GM10248 (cell line): Measurements from ENCODE around the gene SLC17A7.
"Not testable (repeated sequence)": the region's sequence is repeated elsewhere in the genome, so short reads cannot be mapped to it uniquely, and the experiment has no call there.

Source experiments
- CTCF ChIA-PET: fragments of 300-600 bp; sonication (Branson Sonifier 250); formaldehyde crosslinking; extraction: SDS; loops from one replicate; lab custom pipeline; 2021; ENCODE audit warnings: antibody characterized with exemption; lab: Yijun Ruan, JAX
- POLR2A ChIA-PET: fragments of 350-650 bp; sonication (Branson Sonifier 250); formaldehyde crosslinking; extraction: SDS; loops from one replicate; lab custom pipeline; 2020; ENCODE audit warnings: antibody characterized with exemption; lab: Yijun Ruan, JAX
- DNase-seq: peaks from one replicate; pipeline ENCODE4 v3.0.0; 2012; ENCODE audit errors: extremely low spot score
- TF ChIP-seq, protein P1 (sequence below): IDR thresholded peaks from 2 replicates; pipeline ENCODE4 v1.5.1; 2012; ENCODE audit warnings: mild to moderate bottlenecking, low read depth; ENCODE audit errors: extremely low read depth, missing control alignments, control extremely low read depth

The SLC17A7 gene

DNA sequence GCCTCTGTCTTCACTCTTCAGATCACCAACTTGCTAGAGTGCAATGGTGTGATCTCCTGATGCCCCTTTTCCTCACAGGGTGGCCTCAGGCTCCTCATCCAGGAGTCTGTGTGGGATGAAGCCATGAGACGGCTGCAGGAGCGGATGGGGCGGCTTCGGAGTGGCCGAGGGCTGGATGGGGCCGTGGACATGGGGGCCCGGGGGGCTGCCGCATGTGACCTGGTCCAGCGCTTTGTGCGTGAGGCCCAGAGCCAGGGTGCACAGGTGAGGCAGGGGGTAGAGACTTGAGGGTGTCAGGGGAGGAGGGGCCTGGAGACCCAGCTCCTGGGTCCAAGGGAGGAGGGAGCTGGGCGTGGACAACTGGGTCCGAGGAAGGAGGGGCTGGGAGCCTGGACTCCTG is 21.2 kb upstream of the SLC17A7 start:
- no peak for DNase-seq
- POLR2A ChIA-PET, result no interaction called here
- TF ChIP-seq, protein P1, sequence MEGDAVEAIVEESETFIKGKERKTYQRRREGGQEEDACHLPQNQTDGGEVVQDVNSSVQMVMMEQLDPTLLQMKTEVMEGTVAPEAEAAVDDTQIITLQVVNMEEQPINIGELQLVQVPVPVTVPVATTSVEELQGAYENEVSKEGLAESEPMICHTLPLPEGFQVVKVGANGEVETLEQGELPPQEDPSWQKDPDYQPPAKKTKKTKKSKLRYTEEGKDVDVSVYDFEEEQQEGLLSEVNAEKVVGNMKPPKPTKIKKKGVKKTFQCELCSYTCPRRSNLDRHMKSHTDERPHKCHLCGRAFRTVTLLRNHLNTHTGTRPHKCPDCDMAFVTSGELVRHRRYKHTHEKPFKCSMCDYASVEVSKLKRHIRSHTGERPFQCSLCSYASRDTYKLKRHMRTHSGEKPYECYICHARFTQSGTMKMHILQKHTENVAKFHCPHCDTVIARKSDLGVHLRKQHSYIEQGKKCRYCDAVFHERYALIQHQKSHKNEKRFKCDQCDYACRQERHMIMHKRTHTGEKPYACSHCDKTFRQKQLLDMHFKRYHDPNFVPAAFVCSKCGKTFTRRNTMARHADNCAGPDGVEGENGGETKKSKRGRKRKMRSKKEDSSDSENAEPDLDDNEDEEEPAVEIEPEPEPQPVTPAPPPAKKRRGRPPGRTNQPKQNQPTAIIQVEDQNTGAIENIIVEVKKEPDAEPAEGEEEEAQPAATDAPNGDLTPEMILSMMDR, result no peak
- CTCF ChIA-PET, result no interaction called here

DNA sequence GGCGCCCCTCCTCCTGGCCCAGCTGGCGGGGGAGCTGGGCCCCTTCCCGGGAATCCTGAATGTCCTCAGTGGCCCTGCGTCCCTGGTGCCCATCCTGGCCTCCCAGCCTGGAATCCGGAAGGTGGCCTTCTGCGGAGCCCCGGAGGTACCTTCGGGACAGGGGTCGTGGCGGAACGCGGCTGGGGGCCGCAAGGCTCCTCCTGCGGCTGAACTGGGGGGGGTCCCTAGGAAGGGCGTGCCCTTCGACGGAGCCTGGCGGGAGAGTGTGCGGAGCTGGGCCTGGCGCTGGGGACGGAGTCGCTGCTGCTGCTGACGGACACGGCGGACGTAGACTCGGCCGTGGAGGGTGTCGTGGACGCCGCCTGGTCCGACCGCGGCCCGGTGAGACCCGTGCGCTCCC is 20.3 kb upstream of the SLC17A7 start:
- TF ChIP-seq, protein P1, result no peak
- ChIA-PET POLR2A (no interaction called here), CTCF (interaction anchor here (8.0 kb wide), 1 partner anchor 10 kb away, joined by 72 read pairs; the partner anchor contains the start of gene FLT3LG)
- no peak for DNase-seq

DNA sequence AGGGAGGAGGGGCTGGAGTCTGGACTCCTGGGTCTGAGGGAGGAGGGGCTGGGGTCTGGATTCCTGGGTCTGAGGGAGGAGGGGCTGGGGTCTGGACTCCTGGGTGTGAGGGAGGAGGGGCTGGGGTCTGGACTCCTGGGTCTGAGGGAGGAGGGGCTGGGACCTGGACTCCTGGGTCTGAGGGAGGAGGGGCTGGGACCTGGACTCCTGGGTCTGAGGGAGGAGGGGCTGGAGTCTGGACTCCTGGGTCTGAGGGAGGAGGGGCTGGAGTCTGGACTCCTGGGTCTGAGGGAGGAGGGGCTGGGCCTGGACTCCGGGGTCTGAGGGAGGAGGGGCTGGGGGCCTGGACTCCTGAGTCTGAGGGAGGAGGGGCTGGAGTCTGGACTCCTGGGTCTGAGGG is 19.8 kb upstream of the SLC17A7 start:
- DNase-seq, POLR2A ChIA-PET: not testable (repeated sequence)
- CTCF ChIA-PET, result interaction anchor here (8.0 kb wide), 1 partner anchor 10 kb away, joined by 72 read pairs; the partner anchor contains the start of gene FLT3LG

DNA sequence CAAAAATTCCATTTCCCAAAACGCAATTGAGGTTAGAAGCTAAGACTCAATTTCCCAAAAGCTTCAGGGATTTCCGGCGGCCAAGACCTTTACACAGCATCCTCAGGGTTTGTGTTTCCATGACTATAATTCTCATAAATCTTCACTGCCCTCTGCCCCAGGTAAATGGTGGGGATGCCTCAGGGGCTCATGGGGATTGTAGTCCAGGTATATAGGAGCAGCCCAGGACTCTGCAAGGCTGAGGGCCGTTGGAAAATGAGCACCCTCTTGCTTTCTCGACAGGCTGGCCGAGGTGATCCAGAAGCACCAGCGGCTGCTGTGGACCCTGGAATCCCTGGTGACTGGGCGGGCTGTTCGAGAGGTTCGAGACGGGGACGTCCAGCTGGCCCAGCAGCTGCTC is 18.1 kb upstream of the SLC17A7 start:
- CTCF ChIA-PET, result interaction anchor here (1.5 to 8.0 kb wide), 2 partner anchors 12 to 214 kb away, joined by 3 to 72 read pairs; partner anchors contain the start of gene FLT3LG
- POLR2A ChIA-PET, result no interaction called here
- TF ChIP-seq, protein P1, result no peak
- no peak for DNase-seq

DNA sequence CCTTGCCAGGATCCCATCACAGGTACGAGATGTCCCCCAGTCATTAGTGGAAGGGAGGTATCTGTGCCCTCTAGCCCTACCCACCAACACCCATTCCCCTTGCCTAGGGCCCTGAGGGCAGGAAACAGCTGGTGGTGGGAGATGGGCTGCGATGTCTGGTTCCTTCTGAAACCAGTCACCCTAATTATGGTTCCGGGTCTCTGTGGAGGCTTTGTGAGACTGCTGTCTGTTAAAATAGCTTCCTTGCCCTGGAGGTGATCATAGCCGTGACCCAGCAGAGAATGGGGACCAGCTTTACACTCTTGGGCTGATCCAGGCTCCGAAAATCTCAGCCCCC is 17.2 kb upstream of the SLC17A7 start:
- POLR2A ChIA-PET, result interaction anchor here (1.0 kb wide), 2 partner anchors 30 to 492 kb away, joined by 3 to 4 read pairs; no protein-coding TSS in a partner anchor
- CTCF ChIA-PET, result interaction anchor here (0.8 to 8.0 kb wide), 6 partner anchors 13 to 214 kb away, joined by 3 to 72 read pairs (median 4); partner anchors contain the start of gene FLT3LG

DNA sequence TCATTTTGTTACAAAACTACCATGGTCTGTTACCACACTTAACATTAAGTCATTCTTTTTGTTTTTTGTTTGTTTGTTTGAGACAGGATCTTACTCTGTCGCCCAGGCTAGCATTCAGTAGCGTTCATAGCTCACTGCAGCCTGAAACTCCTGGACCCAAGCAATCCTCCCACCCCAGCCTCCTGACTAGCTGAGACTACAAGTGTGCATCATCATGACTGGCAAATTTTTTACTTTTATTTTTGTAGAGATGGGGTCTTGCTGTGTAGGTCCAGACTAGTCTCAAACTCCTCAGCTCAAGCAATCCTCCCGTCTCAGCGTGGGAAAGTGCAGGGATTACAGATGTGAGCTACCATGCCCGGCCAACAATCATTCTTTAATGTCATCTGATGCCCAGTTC is 15.0 kb upstream of the SLC17A7 start:
- no peak for DNase-seq
- TF ChIP-seq, protein P1, result no peak
- CTCF ChIA-PET, result interaction anchor here (0.7 to 8.0 kb wide), 2 partner anchors 15 to 223 kb away, joined by 3 to 72 read pairs; partner anchors contain the start of gene FLT3LG
- POLR2A ChIA-PET, result interaction anchor here (0.8 kb wide), 1 partner anchor 22 kb away, joined by 3 read pairs; no protein-coding TSS in a partner anchor

More for the DNA sequence above, 17.2 kb upstream of the SLC17A7 start:
- TF ChIP-seq, protein P1, result no peak
- no peak for DNase-seq

DNA sequence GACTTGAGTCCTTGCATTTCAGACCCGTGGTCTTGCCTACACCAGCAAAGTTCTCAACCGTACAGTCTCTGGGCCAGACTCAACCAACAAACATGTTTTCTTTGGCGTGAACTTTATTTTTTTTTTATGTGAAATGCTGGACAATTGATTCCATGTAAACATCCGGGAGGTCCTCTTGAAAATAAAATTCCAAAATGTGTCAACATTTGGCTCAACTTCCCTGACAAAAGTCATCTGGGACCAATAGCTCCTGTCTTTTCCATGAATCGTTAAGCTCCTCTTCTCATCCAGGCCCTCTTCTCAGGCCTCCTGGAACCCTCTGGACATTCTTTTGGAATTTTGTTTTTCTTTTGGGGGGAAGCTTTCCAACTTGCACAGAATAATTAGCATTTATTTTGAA is 14.4 kb upstream of the SLC17A7 start:
- ChIA-PET CTCF (interaction anchor here (0.7 to 8.0 kb wide), 2 partner anchors 16 to 223 kb away, joined by 3 to 72 read pairs; partner anchors contain the start of gene FLT3LG), POLR2A (interaction anchor here (0.8 kb wide), 1 partner anchor 23 kb away, joined by 3 read pairs; no protein-coding TSS in a partner anchor)
- TF ChIP-seq, protein P1, result no peak
- DNase-seq, result no peak
